H1 (cell line): ENCODE results near the gene SNF8. TPM values are rescaled to one million over a fixed set of nuclear protein-coding genes. Genes with fewer than 3 reads are reported as not detected.

ENCODE experiments used
- CTCF ChIA-PET: fragments of 300-600 bp; sonication (Branson Sonifier 250); formaldehyde crosslinking; loops from one replicate; lab custom pipeline; 2021; ENCODE audit not compliant: partially characterized antibody; lab: Charles Lee
- POLR2A ChIA-PET: fragments of 300-600 bp; sonication (Branson Sonifier 250); formaldehyde crosslinking; loops from one replicate; lab custom pipeline; 2021; ENCODE audit warnings: inconsistent platforms; ENCODE audit not compliant: partially characterized antibody; lab: Charles Lee
- DNase-seq, 2 experiments: peaks; one replicate each; pipeline versions ENCODE4 v3.0.0 to v3.0.0-alpha.2; 2010 to 2022; ENCODE audit warnings: low spot score in 2 of 2, low read depth in 1 of 2, mixed read lengths in 1 of 2
- FAIRE-seq: peaks from 2 replicates; lab custom pipeline; 2011; peaks lifted over from hg19 to GRCh38; lab: Jason Lieb, UNC
- H2AFZ ChIP-seq: 2 replicates; pipeline ENCODE4 v1.8.1; 2012; ENCODE audit warnings: low read length, inconsistent platforms
- H2AK5ac ChIP-seq: 2 replicates; pipeline ENCODE4 v1.6.1; 2013; ENCODE audit warnings: low read depth, low read length
- H2BK120ac ChIP-seq: replicated peaks from 2 replicates; pipeline ENCODE3; 2013; ENCODE audit warnings: low read depth, low read length, inconsistent platforms
- H2BK12ac ChIP-seq: 2 replicates; pipeline ENCODE4 v1.6.1; 2013; ENCODE audit warnings: low read depth, low read length
- H2BK15ac ChIP-seq: 2 replicates; pipeline ENCODE4 v1.6.1; 2013; ENCODE audit warnings: low read length
- H2BK20ac ChIP-seq: 2 replicates; pipeline ENCODE4 v1.6.1; 2013; ENCODE audit warnings: low read length
- H2BK5ac ChIP-seq: 2 replicates; pipeline ENCODE4 v1.6.1; 2013; ENCODE audit warnings: low read depth, low read length
- H3K14ac ChIP-seq: 2 replicates; pipeline ENCODE4 v1.6.1; 2013; ENCODE audit warnings: inconsistent platforms; ENCODE audit not compliant: insufficient read length
- H3K18ac ChIP-seq: 2 replicates; pipeline ENCODE4 v1.6.1; 2013; ENCODE audit warnings: low read length; ENCODE audit errors: extremely low read depth
- H3K23ac ChIP-seq: 2 replicates; pipeline ENCODE4 v1.6.1; 2013; ENCODE audit warnings: inconsistent platforms; ENCODE audit not compliant: insufficient read length
- H3K23me2 ChIP-seq: 2 replicates; pipeline ENCODE4 v1.6.1; 2013; ENCODE audit warnings: low read depth, low read length
- H3K27ac ChIP-seq: 2 replicates; pipeline ENCODE4 v1.6.1; 2011; ENCODE audit warnings: low read depth, low read length, inconsistent platforms
- H3K27me3 ChIP-seq, 4 experiments: replicated peaks in 1 of 4; 1 replicate in 1 of 4; 2 replicates in 3 of 4; pipeline versions ENCODE4 v1.6.1 to v1.8.1; 2011 to 2013; ENCODE audit warnings: low read length in 3 of 4, mild to moderate bottlenecking in 3 of 4, inconsistent platforms in 2 of 4, mixed read lengths in 2 of 4, moderate library complexity in 1 of 4; ENCODE audit not compliant: control insufficient read depth in 3 of 4, insufficient read depth in 3 of 4; ENCODE audit errors: extremely low read depth in 1 of 4
- H3K36me3 ChIP-seq, 4 experiments: 2 replicates each; pipeline versions ENCODE4 v1.6.1 to v1.8.1; 2011 to 2013; ENCODE audit warnings: mild to moderate bottlenecking in 4 of 4, low read length in 3 of 4, moderate library complexity in 2 of 4, control low read depth in 1 of 4, inconsistent platforms in 1 of 4; ENCODE audit not compliant: insufficient read depth in 4 of 4, control insufficient read depth in 2 of 4
- H3K4ac ChIP-seq: replicated peaks from 2 replicates; pipeline ENCODE3; 2013; ENCODE audit warnings: low read length, low read depth, mixed read lengths, inconsistent platforms; ENCODE audit not compliant: insufficient read length
- H3K4me1 ChIP-seq, 4 experiments: replicated peaks in 1 of 4; 1 replicate in 1 of 4; 2 replicates in 3 of 4; pipeline versions ENCODE4 v1.6.1 to v1.8.1; 2011 to 2013; ENCODE audit warnings: low read length in 3 of 4, inconsistent platforms in 2 of 4, mixed read lengths in 1 of 4; ENCODE audit not compliant: insufficient read depth in 4 of 4, control insufficient read depth in 3 of 4
- H3K4me2 ChIP-seq, 2 experiments: 2 replicates each; pipeline versions ENCODE4 v1.6.1 to v1.8.1; 2011 to 2013; ENCODE audit warnings: low read depth in 2 of 2, low read length in 2 of 2, control low read depth in 1 of 2, inconsistent platforms in 1 of 2, mild to moderate bottlenecking in 1 of 2; ENCODE audit not compliant: insufficient read depth in 1 of 2
- H3K4me3 ChIP-seq, 4 experiments: fragments of 200-600, 300-600 bp in 1 of 4; sonication (generic), shearing (Covaris generic), sonication (Bioruptor Twin) in 1 of 4; 2 replicates each; pipeline versions ENCODE4 v1.5.1 to v1.8.1; 2011 to 2016; ENCODE audit warnings: low read length in 4 of 4, low read depth in 3 of 4, control low read depth in 2 of 4, inconsistent platforms in 2 of 4, mild to moderate bottlenecking in 2 of 4, mixed read lengths in 1 of 4, moderate library complexity in 1 of 4; ENCODE audit not compliant: insufficient read depth in 2 of 4; ENCODE audit errors: extremely low read depth in 1 of 4
- H3K56ac ChIP-seq: replicated peaks from 2 replicates; pipeline ENCODE3; 2013; ENCODE audit warnings: low read depth, mild to moderate bottlenecking, mixed read lengths, low read length, inconsistent platforms; ENCODE audit not compliant: insufficient read length
- H3K79me1 ChIP-seq: 2 replicates; pipeline ENCODE4 v1.6.1; 2013; ENCODE audit warnings: low read depth, low read length, control low read depth
- H3K79me2 ChIP-seq, 2 experiments: 2 replicates each; pipeline versions ENCODE4 v1.6.1 to v1.8.1; 2012 to 2013; ENCODE audit warnings: low read length in 2 of 2, mild to moderate bottlenecking in 2 of 2, inconsistent platforms in 1 of 2; ENCODE audit not compliant: insufficient read depth in 2 of 2, control insufficient read depth in 1 of 2
- H3K9ac ChIP-seq, 4 experiments: replicated peaks in 1 of 4; 1 replicate in 1 of 4; 2 replicates in 3 of 4; pipeline versions ENCODE4 v1.6.1 to v1.8.1; 2011 to 2013; ENCODE audit warnings: low read depth in 3 of 4, low read length in 3 of 4, control low read depth in 2 of 4, mild to moderate bottlenecking in 2 of 4, moderate library complexity in 2 of 4, inconsistent platforms in 1 of 4; ENCODE audit errors: extremely low read depth in 1 of 4
- H3K9me3 ChIP-seq, 2 experiments: 2 replicates each; pipeline versions ENCODE4 v1.6.1 to v1.8.1; 2012 to 2013; ENCODE audit warnings: mild to moderate bottlenecking in 2 of 2, moderate library complexity in 2 of 2, control low read depth in 1 of 2, inconsistent platforms in 1 of 2, low read depth in 1 of 2, low read length in 1 of 2, mixed read lengths in 1 of 2; ENCODE audit not compliant: insufficient read depth in 2 of 2
- H4K20me1 ChIP-seq, 2 experiments: replicated peaks in 1 of 2; 2 replicates each; pipeline versions ENCODE3 to v1.8.1; 2011 to 2013; ENCODE audit warnings: inconsistent platforms in 2 of 2, low read length in 2 of 2, mild to moderate bottlenecking in 1 of 2; ENCODE audit not compliant: insufficient read depth in 2 of 2, control insufficient read depth in 1 of 2
- H4K5ac ChIP-seq: 2 replicates; pipeline ENCODE4 v1.6.1; 2013; ENCODE audit warnings: low read length, low read depth, mixed read lengths, inconsistent platforms; ENCODE audit not compliant: insufficient read length
- H4K8ac ChIP-seq: 2 replicates; pipeline ENCODE4 v1.8.0; 2013; ENCODE audit warnings: mild to moderate bottlenecking, moderate library complexity, low read length, inconsistent platforms; ENCODE audit not compliant: insufficient read depth; ENCODE audit errors: extremely low read depth
- H4K91ac ChIP-seq: replicated peaks from 2 replicates; pipeline ENCODE3; 2013; ENCODE audit warnings: low read length, mixed read lengths, inconsistent platforms; ENCODE audit not compliant: insufficient read length
- BACH1 ChIP-seq: IDR thresholded peaks from 2 replicates; pipeline ENCODE4 v1.6.1; 2012; ENCODE audit warnings: low read length, improper control_type of control experiment
- BCL11A ChIP-seq, 2 experiments: IDR thresholded peaks; one replicate each; pipeline ENCODE4 v1.6.1; 2011; ENCODE audit warnings: low read depth in 2 of 2, low read length in 2 of 2, mild to moderate bottlenecking in 2 of 2
- EP300 ChIP-seq, 2 experiments: IDR thresholded peaks; 1 replicate in 1 of 2; 2 replicates in 1 of 2; pipeline ENCODE4 v1.6.1; 2011 to 2012; ENCODE audit warnings: low read depth in 2 of 2, low read length in 2 of 2, mild to moderate bottlenecking in 2 of 2, borderline replicate concordance in 1 of 2, inconsistent platforms in 1 of 2, moderate library complexity in 1 of 2
- KDM4A ChIP-seq: IDR thresholded peaks from one replicate; pipeline ENCODE4 v1.7.1; 2012; ENCODE audit warnings: low read depth, mild to moderate bottlenecking, moderate library complexity, low read length, inconsistent platforms; ENCODE audit not compliant: severe bottlenecking
- MAFK ChIP-seq: IDR thresholded peaks from 2 replicates; pipeline ENCODE4 v1.6.1; 2012; ENCODE audit warnings: low read depth, mild to moderate bottlenecking, improper control_type of control experiment, low read length
- MAX ChIP-seq: IDR thresholded peaks from 2 replicates; pipeline ENCODE4 v1.6.1; 2012; ENCODE audit warnings: inconsistent platforms
- NANOG ChIP-seq: IDR thresholded peaks from 2 replicates; pipeline ENCODE4 v1.6.1; 2011; ENCODE audit warnings: low read length, low read depth, mild to moderate bottlenecking, inconsistent platforms; ENCODE audit not compliant: insufficient read depth, poor library complexity, severe bottlenecking
- NRF1 ChIP-seq: IDR thresholded peaks from 2 replicates; pipeline ENCODE4 v1.6.1; 2011; ENCODE audit warnings: mild to moderate bottlenecking, low read depth, low read length, improper control_type of control experiment
- POLR2AphosphoS5 ChIP-seq: IDR thresholded peaks from 2 replicates; pipeline ENCODE4 v1.6.1; 2011; ENCODE audit warnings: low read depth, low read length
- RXRA ChIP-seq: IDR thresholded peaks from 2 replicates; pipeline ENCODE4 v1.6.1; 2011; ENCODE audit warnings: low read depth, mild to moderate bottlenecking, low read length, moderate library complexity; ENCODE audit not compliant: insufficient read depth
- SIRT6 ChIP-seq: IDR thresholded peaks from one replicate; pipeline ENCODE4 v1.7.1; 2012; ENCODE audit warnings: low read length, inconsistent platforms
- TCF12 ChIP-seq: IDR thresholded peaks from 2 replicates; pipeline ENCODE4 v1.6.1; 2011; ENCODE audit warnings: low read depth, mild to moderate bottlenecking, low read length
- TEAD4 ChIP-seq: IDR thresholded peaks from 2 replicates; pipeline ENCODE4 v1.6.1; 2012; ENCODE audit warnings: low read depth, low read length, inconsistent platforms, mixed read lengths
- ZNF274 ChIP-seq: IDR thresholded peaks from 2 replicates; pipeline ENCODE4 v1.7.0; 2012; ENCODE audit warnings: low read length, borderline replicate concordance; ENCODE audit errors: extremely low read depth
- WGBS, 2 experiments: shearing (Covaris generic) in 1 of 2; methylation state at CpG; one replicate each; pipeline versions ENCODE4 v1.1.6 to v1.1.7; 2013 to 2015; ENCODE audit warnings: low lambda C conversion rate in 2 of 2, mixed read lengths in 2 of 2, inconsistent platforms in 1 of 2, low coverage in 1 of 2, missing lambda C conversion rate in 1 of 2; ENCODE audit not compliant: insufficient replicate concordance in 2 of 2, insufficient coverage in 1 of 2, insufficient read length in 1 of 2; ENCODE audit errors: extremely low coverage in 1 of 2, missing lambda C conversion rate in 1 of 2; 5-methylcytosine and 5-hydroxymethylcytosine counted together
- polyA plus RNA-seq, 7 experiments: library from polyadenylated mRNA; depleted of rRNA in 3 of 7; stranded (reverse) in 5 of 7; unstranded in 2 of 7; fragments of >200 nt in 5 of 7; fragments of 200-250 nt in 2 of 7; gene quantifications; 1 replicate in 5 of 7; 2 replicates in 1 of 7; 4 replicates in 1 of 7; pipeline versions ENCODE4 v1.2.1 to v1.2.3, GENCODE V29; 2011 to 2013; ENCODE audit warnings: missing spikeins in 2 of 7, mixed read lengths in 2 of 7
- total RNA-seq: library from RNA; stranded (reverse); fragmentation: NEBNext Ultra II Directional; extraction: Animal tissue kit (Norgen Biotek cat#: 25700); gene quantifications from 2 replicates; pipeline ENCODE4 v1.2.1, GENCODE V29; 2021

SNF8 gene
- total and polyA plus RNA-seq, 2 of the 8 experiments (the other 6 are each of a cell fraction or from before 2014, with no cell fraction given) = 132 to 133 TPM

DNA sequence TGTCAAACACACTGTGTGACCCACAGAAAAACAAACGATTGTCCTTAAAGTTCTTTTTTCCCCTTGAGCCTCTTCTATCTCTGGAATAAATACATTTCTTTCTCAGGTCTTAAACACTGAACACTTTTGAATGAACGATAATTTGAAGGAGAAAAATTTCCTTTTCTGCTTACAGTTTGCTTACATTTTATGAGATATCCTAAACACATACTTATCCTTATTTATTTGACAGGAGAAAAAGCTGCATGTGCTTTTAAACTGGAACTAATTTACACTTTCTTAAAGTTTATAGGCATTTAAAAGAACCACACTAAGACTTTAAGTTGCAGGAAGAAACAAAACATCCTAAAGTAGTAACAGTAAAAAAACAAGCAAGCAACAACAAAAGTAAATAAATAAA, 47.8 kb upstream of the SNF8 start:
- no peak overlapping the region for H3K27ac ChIP-seq
- H3K4me2 ChIP-seq = no peak overlapping the region
- H3K56ac ChIP-seq = no peak overlapping the region
- TF ChIP-seq KDM4A (no peak), MAFK (no peak), BCL11A (IDR thresholded peaks at IDR 0.05; ENCODE audit: low read depth in 2 of 2, low read length in 2 of 2) (no peak), ZNF274 (no peak), BACH1 (no peak), EP300 (IDR thresholded peaks at IDR 0.05; ENCODE audit: borderline replicate concordance in 1 of 2, low read depth in 2 of 2, low read length in 2 of 2) (no peak), MAX (no peak), SIRT6 (no peak), NRF1 (no peak), TCF12 (no peak), TEAD4 (no peak), NANOG (no peak), POLR2AphosphoS5 (no peak), RXRA (no peak)

More for the DNA sequence above, 47.8 kb upstream of the SNF8 start:
- H4K5ac ChIP-seq = peak overlapping the region; percentile 74
- H3K18ac ChIP-seq = no peak overlapping the region
- H2AK5ac ChIP-seq = no peak overlapping the region
- no peak overlapping the region for H2BK20ac ChIP-seq
- H2BK5ac ChIP-seq = no peak overlapping the region
- no peak overlapping the region for H2BK120ac ChIP-seq
- FAIRE-seq = peak; percentile 13
- H3K14ac ChIP-seq = no peak overlapping the region
- no peak overlapping the region for H4K8ac ChIP-seq
- H4K20me1 ChIP-seq = no peaks in the 10 kb centered on the region
- no peaks in the 10 kb centered on the region for H3K9me3 ChIP-seq
- H3K4me3 ChIP-seq = peak overlapping the region in 1 of 4 experiments; percentile 5; a peak in 1 of 8 replicates
- H3K4me1 ChIP-seq = peaks cover 0 to 12% (median 9%) of the 10 kb centered on the region in 4 experiments; a peak in 5 of 7 replicates
- POLR2A ChIA-PET = interaction anchor here (0.8 to 1.8 kb wide), 5 partner anchors 20 to 174 kb away, joined by 3 to 9 read pairs (median 3); partner anchors contain the start of genes SNF8 and UBE2Z
- H3K4ac ChIP-seq = no peak overlapping the region
- peaks cover 0 to 6% of the 10 kb centered on the region in 2 experiments; a peak in 1 of 4 replicates for H3K79me2 ChIP-seq
- H3K79me1 ChIP-seq = no peaks in the 10 kb centered on the region
- H2BK12ac ChIP-seq = no peak overlapping the region
- H2AFZ ChIP-seq = no peak overlapping the region
- H3K23ac ChIP-seq = no peak overlapping the region
- CTCF ChIA-PET = interaction anchor here (1.8 kb wide), 1 partner anchor 44 kb away, joined by 7 read pairs; no protein-coding TSS in a partner anchor
- no peak for DNase-seq
- H3K27me3 ChIP-seq = no peaks in the 10 kb centered on the region; a peak in 1 of 7 replicates
- no peak overlapping the region for H3K9ac ChIP-seq
- no peak overlapping the region for H2BK15ac ChIP-seq
- 57% methylated on average over 2 of the region's 2 CpGs; no CpG with 5 or more reads in 1 of the 2 experiments for WGBS, 2 experiments
- no peaks in the 10 kb centered on the region for H3K36me3 ChIP-seq
- H3K23me2 ChIP-seq = peaks cover 9% of the 10 kb centered on the region
- no peak overlapping the region for H4K91ac ChIP-seq
